GM21515 (cell line): Measurements from ENCODE around the gene HFE.
"Not testable (repeated sequence)": the region's sequence is repeated elsewhere in the genome, so short reads cannot be mapped to it uniquely, and the experiment has no call there.

Experiments used
- ATAC-seq: cut with Tn5 transposase; IDR thresholded peaks from one replicate; pipeline ENCODE4 v1.9.1; 2021; ENCODE audit not compliant: unreplicated experiment

The HFE gene

GRCh38 chr6:26058477-26059033 lies 28.7 kb upstream of the HFE start:
- ATAC-seq: not testable (repeated sequence)

GRCh38 chr6:26059941-26060340 lies 27.3 kb upstream of the HFE start:
- ATAC-seq: no peak

GRCh38 chr6:26064619-26065257 lies 22.5 kb upstream of the HFE start:
- ATAC-seq: no peak

- peak; percentile 69 for ATAC-seq
These were observed 21.3 kb upstream of the HFE start for GRCh38 chr6:26065952-26066380.

GRCh38 chr6:26067367-26067766 lies 19.9 kb upstream of the HFE start:
- ATAC-seq: no peak

GRCh38 chr6:26068036-26068435 lies 19.2 kb upstream of the HFE start:
- ATAC-seq: no peak

DNA sequence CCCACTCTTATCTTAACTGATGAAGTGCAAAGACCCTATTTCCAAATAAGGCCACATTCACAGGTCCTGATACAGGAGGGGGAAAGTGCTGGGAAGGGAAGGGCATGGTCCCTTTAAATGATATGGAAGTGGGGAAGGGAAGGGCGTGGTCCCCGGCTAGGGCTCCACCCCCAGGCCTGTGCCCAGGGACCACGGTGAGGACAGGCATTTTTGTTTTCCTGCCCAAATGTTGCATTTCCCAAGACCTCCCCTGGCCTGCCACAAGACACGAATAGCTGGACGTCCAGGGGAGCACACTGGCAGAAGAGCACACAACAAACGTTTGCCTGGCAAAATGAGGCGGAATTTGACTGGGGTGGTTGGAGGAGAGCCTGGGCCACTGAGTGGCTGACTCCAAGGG lies 16.1 kb upstream of the HFE start:
- ATAC-seq: no peak

DNA sequence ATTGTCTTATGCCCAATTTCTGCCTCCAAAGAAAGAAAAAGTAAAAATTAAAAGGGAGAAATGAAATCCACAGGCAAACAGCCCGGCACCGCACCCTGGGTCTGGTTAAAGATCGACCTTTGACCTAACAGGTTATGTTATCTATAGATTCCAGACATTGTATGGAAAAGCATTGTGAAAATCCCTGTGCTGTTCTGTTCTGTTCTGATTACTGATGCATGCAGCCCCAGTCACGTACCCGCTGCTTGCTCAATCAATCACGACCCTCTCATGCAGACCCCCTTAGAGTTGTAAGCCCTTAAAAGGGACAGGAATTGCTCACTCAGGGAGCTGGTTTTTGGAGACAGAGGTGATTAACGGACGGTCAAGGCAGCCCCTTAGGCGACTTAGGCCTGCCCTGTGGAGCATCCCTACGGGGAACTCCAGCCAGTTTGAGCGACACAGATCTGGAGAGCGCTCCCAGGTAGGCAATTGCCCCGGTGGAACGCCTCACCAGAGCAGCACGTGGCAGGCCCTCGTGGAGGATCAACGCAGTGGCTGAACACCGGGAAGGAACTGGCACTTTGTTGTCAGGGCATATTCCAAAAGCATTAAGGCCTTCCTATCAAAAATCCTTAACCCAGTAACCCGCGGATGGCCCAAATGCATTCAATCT lies 12.0 kb upstream of the HFE start:
- no peak for ATAC-seq

DNA sequence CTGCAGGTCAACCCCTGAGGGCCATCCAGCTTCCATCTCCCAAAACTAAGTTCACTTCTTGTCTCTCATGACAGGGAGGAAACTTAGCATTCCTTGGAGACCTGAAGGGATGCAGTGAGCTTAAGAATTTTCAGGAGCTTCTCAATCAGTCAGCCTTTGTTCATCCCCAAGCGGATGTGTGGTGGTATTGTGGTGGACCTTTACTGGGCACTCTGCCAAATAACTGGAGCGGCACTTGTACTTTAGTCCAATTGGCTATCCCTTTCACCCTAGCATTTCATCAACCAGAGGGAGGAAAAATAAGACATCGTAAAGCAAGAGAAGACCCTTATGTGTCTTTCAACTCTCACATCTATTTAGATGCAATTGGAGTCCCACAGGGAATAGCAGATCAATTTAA lies 9.2 kb upstream of the HFE start:
- not testable (repeated sequence) for ATAC-seq

DNA sequence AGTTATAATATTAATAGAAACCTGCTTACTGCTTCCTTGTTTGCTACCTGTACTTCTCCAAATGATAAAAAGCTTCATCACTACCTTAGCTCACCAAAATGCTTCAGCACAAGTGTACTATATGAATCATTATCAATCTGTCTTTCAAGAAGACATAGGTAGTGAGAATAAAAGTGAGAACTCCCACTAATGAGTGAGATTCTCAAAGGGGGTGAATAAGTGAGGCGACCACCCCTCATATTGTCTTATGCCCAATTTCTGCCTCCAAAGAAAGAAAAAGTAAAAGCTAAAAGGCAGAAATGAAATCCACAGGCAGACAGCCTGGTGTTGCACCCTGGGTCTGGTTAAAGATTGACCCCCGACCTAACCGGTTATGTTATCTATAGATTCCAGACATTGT lies 6.1 kb upstream of the HFE start:
- not testable (repeated sequence) for ATAC-seq

- no peak for ATAC-seq
These were observed 1.0 kb upstream of the HFE start for GRCh38 chr6:26086211-26086610.

DNA sequence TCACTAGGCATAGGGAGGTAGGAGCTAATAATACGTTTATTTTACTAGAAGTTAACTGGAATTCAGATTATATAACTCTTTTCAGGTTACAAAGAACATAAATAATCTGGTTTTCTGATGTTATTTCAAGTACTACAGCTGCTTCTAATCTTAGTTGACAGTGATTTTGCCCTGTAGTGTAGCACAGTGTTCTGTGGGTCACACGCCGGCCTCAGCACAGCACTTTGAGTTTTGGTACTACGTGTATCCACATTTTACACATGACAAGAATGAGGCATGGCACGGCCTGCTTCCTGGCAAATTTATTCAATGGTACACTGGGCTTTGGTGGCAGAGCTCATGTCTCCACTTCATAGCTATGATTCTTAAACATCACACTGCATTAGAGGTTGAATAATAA lies 1.1 kb downstream of the HFE start:
- no peak for ATAC-seq

DNA sequence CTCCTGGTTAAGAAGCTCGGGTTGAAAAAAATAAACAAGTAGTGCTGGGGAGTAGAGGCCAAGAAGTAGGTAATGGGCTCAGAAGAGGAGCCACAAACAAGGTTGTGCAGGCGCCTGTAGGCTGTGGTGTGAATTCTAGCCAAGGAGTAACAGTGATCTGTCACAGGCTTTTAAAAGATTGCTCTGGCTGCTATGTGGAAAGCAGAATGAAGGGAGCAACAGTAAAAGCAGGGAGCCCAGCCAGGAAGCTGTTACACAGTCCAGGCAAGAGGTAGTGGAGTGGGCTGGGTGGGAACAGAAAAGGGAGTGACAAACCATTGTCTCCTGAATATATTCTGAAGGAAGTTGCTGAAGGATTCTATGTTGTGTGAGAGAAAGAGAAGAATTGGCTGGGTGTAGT lies 2.0 kb downstream of the HFE start:
- ATAC-seq: no peak

- no peak for ATAC-seq
These were observed 5.2 kb downstream of the HFE start for GRCh38 chr6:26092443-26092842.

DNA sequence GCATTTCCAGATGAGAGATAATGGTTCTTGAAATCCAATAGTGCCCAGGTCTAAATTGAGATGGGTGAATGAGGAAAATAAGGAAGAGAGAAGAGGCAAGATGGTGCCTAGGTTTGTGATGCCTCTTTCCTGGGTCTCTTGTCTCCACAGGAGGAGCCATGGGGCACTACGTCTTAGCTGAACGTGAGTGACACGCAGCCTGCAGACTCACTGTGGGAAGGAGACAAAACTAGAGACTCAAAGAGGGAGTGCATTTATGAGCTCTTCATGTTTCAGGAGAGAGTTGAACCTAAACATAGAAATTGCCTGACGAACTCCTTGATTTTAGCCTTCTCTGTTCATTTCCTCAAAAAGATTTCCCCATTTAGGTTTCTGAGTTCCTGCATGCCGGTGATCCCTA lies 6.8 kb downstream of the HFE start:
- no peak for ATAC-seq

DNA sequence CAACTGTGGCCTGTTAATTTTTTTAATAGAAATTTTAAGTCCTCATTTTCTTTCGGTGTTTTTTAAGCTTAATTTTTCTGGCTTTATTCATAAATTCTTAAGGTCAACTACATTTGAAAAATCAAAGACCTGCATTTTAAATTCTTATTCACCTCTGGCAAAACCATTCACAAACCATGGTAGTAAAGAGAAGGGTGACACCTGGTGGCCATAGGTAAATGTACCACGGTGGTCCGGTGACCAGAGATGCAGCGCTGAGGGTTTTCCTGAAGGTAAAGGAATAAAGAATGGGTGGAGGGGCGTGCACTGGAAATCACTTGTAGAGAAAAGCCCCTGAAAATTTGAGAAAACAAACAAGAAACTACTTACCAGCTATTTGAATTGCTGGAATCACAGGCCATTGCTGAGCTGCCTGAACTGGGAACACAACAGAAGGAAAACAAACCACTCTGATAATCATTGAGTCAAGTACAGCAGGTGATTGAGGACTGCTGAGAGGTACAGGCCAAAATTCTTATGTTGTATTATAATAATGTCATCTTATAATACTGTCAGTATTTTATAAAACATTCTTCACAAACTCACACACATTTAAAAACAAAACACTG lies 10.1 kb downstream of the HFE start:
- ATAC-seq: peak; percentile 61

GRCh38 chr6:26103141-26103769 lies 16.0 kb downstream of the HFE start:
- ATAC-seq: peak; percentile 77

GRCh38 chr6:26103770-26104456 lies 16.7 kb downstream of the HFE start:
- peak; percentile 82 for ATAC-seq

DNA sequence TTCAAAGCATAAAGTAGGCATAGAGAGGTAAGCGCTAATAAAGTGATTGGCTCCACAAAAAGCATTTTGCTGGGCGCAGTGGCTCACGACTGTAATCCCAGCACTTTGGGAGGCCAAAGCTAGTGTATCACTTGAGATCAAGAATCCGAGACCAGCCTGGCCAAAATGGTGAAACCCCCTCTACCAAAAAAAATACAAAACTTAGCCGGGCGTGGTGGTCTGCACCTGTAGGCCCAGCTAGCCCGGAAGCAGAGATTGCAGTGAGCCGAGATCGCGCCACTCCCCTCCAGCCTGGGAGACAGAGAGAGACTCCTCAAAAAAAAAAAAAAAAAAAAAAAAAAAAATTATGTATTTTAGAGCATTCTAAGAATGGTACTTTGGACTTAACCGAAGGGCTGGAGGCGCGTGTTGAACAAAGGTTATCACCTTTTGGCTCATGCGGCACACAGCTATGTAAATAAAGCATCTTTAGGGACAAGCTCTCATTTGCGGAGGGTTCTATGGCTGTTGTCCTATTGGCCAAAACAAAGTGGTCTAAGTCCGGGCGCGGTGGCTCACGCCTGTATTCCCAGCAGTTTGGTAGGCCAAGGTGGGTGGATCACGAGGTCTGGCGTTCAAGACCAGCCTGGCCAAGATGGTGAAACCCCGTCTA lies 17.4 kb downstream of the HFE start:
- ATAC-seq: no peak

DNA sequence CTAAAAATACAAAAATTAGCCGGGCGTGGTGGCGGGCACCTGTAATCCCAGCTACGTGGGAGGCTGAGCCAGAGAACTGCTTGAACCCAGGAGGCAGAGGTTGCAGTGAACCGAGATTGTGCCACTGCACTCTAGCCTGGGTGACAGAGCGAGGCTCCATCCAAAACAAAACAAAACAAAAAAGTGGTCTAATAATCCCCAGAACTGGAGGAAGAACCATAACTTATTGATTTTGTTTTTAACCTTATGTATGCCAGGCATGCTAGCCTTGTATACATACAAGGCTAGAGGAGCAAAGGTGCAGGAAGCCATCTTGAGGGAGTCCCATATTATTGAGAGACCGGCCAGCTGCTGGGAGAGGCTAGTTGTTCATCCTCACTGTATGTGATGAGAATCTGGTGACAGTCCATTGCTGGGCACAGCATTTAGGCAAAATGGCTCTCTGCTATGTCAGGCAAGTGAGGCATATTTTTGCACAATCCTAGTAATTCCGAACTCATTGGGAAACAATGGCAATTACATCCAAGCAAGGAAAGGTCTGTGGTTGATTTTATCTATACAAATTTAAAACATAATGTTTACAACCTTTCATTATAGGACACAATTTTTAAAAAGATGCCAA lies 18.0 kb downstream of the HFE start:
- no peak for ATAC-seq
